Measurements from ENCODE around the gene CD37. TPM values are rescaled to one million over a fixed set of nuclear protein-coding genes. Genes with fewer than 3 reads are reported as not detected.

The CD37 gene
- polyA plus RNA-seq, 1 of the 3 experiments (the other 2 are of a cell fraction) = not detected

DNA sequence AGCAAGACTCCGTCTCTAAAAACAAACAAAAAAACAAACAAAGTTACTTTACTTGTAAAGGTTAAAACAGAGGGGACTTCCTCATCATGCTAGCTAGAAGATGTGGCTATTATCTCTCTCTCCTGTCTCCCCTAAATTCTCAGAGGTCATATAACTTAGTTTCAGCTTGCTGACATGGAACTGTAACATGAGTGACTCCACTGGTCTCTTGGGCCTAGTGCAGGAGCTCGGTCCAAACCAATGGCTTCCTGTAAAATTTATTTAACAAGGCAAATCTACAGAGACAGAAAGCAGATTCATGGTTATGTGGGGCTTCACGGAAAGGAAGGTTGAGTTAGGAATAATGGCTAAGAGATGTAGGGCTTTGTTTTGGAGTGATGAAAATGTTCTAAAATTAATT, 43.3 kb downstream of the CD37 start:
- peaks cover 7% of the 10 kb centered on the region; the same call in 1 of the 2 replicates for H3K9me3 ChIP-seq
- ChIA-PET CTCF (interaction anchor here (0.7 to 3.7 kb wide), 3 partner anchors 13 to 180 kb away, joined by 3 to 24 read pairs (median 4); partner anchors contain the start of gene FLT3LG), POLR2A (no interaction called here)
- WGBS (ENCODE audit: low lambda C conversion rate) = 63% methylated on average over 3 of the region's 3 CpGs
- TF ChIP-seq JUND (IDR thresholded peaks at IDR 0.05) (no peak), GATA2 (CRISPR knock-in tag; IDR thresholded peaks at IDR 0.05) (no peak), NRF1 (IDR thresholded peaks at IDR 0.05; ENCODE audit: low read depth, low read length) (no peak), FOXM1 (IDR thresholded peaks at IDR 0.05; ENCODE audit: low read depth) (no peak), EZH2phosphoT487 (IDR thresholded peaks at IDR 0.05; ENCODE audit: borderline replicate concordance, low read depth) (no peak), FOSL2 (IDR thresholded peaks at IDR 0.05; ENCODE audit: borderline replicate concordance, low read depth) (no peak), ELF1 (IDR thresholded peaks at IDR 0.05) (no peak), RFX5 (IDR thresholded peaks at IDR 0.05; ENCODE audit: low read length) (no peak), GABPA (IDR thresholded peaks at IDR 0.05; ENCODE audit: low read depth) (no peak), RCOR1 (IDR thresholded peaks at IDR 0.05; ENCODE audit: low read length) (no peak), MEF2A (IDR thresholded peaks at IDR 0.05; ENCODE audit: borderline replicate concordance, low read depth) (no peak), YY1 (IDR thresholded peaks at IDR 0.05; ENCODE audit: low read depth) (no peak), NFIC (IDR thresholded peaks at IDR 0.05; ENCODE audit: borderline replicate concordance) (no peak), CHD2 (IDR thresholded peaks at IDR 0.05; ENCODE audit: low read length, partially characterized antibody) (no peak), TAF1 (IDR thresholded peaks at IDR 0.05; ENCODE audit: borderline replicate concordance, low read depth, low read length) (no peak), TEAD4 (IDR thresholded peaks at IDR 0.05; ENCODE audit: borderline replicate concordance, insufficient read depth) (no peak), RAD21 (IDR thresholded peaks at IDR 0.05; ENCODE audit: low read length) (no peak)
- TF ChIP-seq, protein P1, sequence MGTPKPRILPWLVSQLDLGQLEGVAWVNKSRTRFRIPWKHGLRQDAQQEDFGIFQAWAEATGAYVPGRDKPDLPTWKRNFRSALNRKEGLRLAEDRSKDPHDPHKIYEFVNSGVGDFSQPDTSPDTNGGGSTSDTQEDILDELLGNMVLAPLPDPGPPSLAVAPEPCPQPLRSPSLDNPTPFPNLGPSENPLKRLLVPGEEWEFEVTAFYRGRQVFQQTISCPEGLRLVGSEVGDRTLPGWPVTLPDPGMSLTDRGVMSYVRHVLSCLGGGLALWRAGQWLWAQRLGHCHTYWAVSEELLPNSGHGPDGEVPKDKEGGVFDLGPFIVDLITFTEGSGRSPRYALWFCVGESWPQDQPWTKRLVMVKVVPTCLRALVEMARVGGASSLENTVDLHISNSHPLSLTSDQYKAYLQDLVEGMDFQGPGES (IDR thresholded peaks at IDR 0.05; ENCODE audit: low read depth, low read length) = no peak
- peaks cover under 1% of the 10 kb centered on the region for H3F3A ChIP-seq (replicated peaks; ENCODE audit: insufficient read depth)
- H4K20me1 ChIP-seq (ENCODE audit: insufficient read depth) = no peaks in the 10 kb centered on the region
- no peaks in the 10 kb centered on the region for H3K36me3 ChIP-seq (replicated peaks in 1 of 2; ENCODE audit: control insufficient read depth in 1 of 2, insufficient read depth in 2 of 2, low read length in 1 of 2)
- no peak overlapping the region for H3K9ac ChIP-seq
- H3K4me3 ChIP-seq (ENCODE audit: low read depth in 2 of 2, low read length in 1 of 2) = no peak overlapping the region
- no peak overlapping the region for H2AFZ ChIP-seq (ENCODE audit: low read depth)
- DNase-seq = no peak
- no peaks in the 10 kb centered on the region for H3K9me2 ChIP-seq
- H3K4me2 ChIP-seq = no peak overlapping the region
- H3K4me1 ChIP-seq (ENCODE audit: control insufficient read depth in 1 of 2, insufficient read depth in 2 of 2, low read depth in 1 of 2, low read length in 1 of 2) = no peaks in the 10 kb centered on the region
- no peaks in the 10 kb centered on the region for H3K79me2 ChIP-seq (ENCODE audit: insufficient read depth)
- no peak overlapping the region for H3K27ac ChIP-seq (ENCODE audit: low read depth in 2 of 2, low read length in 1 of 2)
- H3K27me3 ChIP-seq (ENCODE audit: insufficient read depth) = peaks cover 21% of the 10 kb centered on the region

DNA sequence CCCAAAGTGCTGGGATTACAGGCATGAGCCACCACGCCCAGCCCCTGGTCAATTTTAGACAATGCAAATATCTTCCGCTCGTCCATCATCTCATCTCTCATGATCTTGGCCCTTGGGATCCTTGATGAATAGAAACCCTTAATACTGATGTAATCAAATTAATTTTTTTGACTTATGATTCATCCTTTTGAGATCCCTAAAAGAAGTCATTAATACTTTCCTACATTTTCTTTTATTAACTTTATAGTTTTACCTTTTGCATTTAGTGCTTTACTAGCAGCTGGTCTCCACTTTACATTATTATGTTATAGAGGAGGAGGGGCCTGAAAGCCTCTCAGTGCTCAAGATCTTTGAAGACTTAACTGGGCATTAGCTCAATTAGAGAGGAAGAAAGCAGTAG, 45.2 kb downstream of the CD37 start:
- WGBS (ENCODE audit: low lambda C conversion rate) = 54% methylated on average over 3 of the region's 3 CpGs
- Histone ChIP-seq H4K20me1 (ENCODE audit: insufficient read depth) (no peaks in the 10 kb centered on the region), H3K27me3 (ENCODE audit: insufficient read depth) (peaks cover 13% of the 10 kb centered on the region), H3F3A (replicated peaks; ENCODE audit: insufficient read depth) (peaks cover 4% of the 10 kb centered on the region), H3K79me2 (ENCODE audit: insufficient read depth) (no peaks in the 10 kb centered on the region), H3K4me1 (ENCODE audit: control insufficient read depth in 1 of 2, insufficient read depth in 2 of 2, low read depth in 1 of 2, low read length in 1 of 2) (no peaks in the 10 kb centered on the region), H2AFZ (ENCODE audit: low read depth) (no peak overlapping the region), H3K9me3 (peaks cover 7% of the 10 kb centered on the region; the same call in 1 of the 2 replicates), H3K4me2 (no peak overlapping the region), H3K4me3 (ENCODE audit: low read depth in 2 of 2, low read length in 1 of 2) (no peak overlapping the region), H3K9ac (no peak overlapping the region), H3K9me2 (no peaks in the 10 kb centered on the region), H3K27ac (ENCODE audit: low read depth in 2 of 2, low read length in 1 of 2) (no peak overlapping the region), H3K36me3 (replicated peaks in 1 of 2; ENCODE audit: control insufficient read depth in 1 of 2, insufficient read depth in 2 of 2, low read length in 1 of 2) (no peaks in the 10 kb centered on the region)
- ChIA-PET POLR2A (no interaction called here), CTCF (interaction anchor here (3.7 kb wide), 1 partner anchor 11 kb away, joined by 24 read pairs; no protein-coding TSS in a partner anchor)
- DNase-seq = no peak
- no peak for TF ChIP-seq FOSL2 (IDR thresholded peaks at IDR 0.05; ENCODE audit: borderline replicate concordance, low read depth)
- no peak for TF ChIP-seq SMC3 (IDR thresholded peaks at IDR 0.05; ENCODE audit: low read depth, low read length)
- TF ChIP-seq, protein P2, sequence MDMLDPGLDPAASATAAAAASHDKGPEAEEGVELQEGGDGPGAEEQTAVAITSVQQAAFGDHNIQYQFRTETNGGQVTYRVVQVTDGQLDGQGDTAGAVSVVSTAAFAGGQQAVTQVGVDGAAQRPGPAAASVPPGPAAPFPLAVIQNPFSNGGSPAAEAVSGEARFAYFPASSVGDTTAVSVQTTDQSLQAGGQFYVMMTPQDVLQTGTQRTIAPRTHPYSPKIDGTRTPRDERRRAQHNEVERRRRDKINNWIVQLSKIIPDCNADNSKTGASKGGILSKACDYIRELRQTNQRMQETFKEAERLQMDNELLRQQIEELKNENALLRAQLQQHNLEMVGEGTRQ (IDR thresholded peaks at IDR 0.05; ENCODE audit: borderline replicate concordance, low read depth, low read length) = no peak
- no peak for TF ChIP-seq TAF1 (IDR thresholded peaks at IDR 0.05; ENCODE audit: borderline replicate concordance, low read depth, low read length)
- no peak for TF ChIP-seq NFIC (IDR thresholded peaks at IDR 0.05; ENCODE audit: borderline replicate concordance)
- no peak for TF ChIP-seq ELF1 (IDR thresholded peaks at IDR 0.05)
- TF ChIP-seq CHD2 (IDR thresholded peaks at IDR 0.05; ENCODE audit: low read length, partially characterized antibody) = no peak
- TF ChIP-seq, protein P1 (IDR thresholded peaks at IDR 0.05; ENCODE audit: low read depth, low read length) = no peak
- TF ChIP-seq, protein P3, sequence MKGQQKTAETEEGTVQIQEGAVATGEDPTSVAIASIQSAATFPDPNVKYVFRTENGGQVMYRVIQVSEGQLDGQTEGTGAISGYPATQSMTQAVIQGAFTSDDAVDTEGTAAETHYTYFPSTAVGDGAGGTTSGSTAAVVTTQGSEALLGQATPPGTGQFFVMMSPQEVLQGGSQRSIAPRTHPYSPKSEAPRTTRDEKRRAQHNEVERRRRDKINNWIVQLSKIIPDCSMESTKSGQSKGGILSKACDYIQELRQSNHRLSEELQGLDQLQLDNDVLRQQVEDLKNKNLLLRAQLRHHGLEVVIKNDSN (IDR thresholded peaks at IDR 0.05; ENCODE audit: borderline replicate concordance, low read depth) = no peak
- TF ChIP-seq SIN3A (IDR thresholded peaks at IDR 0.05; ENCODE audit: borderline replicate concordance, low read depth, low read length) = no peak
- TF ChIP-seq RFX5 (IDR thresholded peaks at IDR 0.05; ENCODE audit: low read length) = no peak

Measured in SK-N-SH (cell line).